NB4 (cell line): ENCODE data around the gene AGAP1.

Source experiments
- MYC ChIP-seq: IDR thresholded peaks from 2 replicates; pipeline ENCODE4 v1.6.1; 2011; ENCODE audit warnings: low read depth, low read length
- POLR2A ChIP-seq: IDR thresholded peaks from 2 replicates; pipeline ENCODE4 v1.6.1; 2011; ENCODE audit warnings: mild to moderate bottlenecking; ENCODE audit not compliant: insufficient read length; ENCODE audit errors: extremely low read depth
- TF ChIP-seq, protein P1 (sequence below): IDR thresholded peaks from one replicate; pipeline ENCODE4 v1.5.1; 2012; ENCODE audit warnings: low read depth, low read length
- TF ChIP-seq, protein P2 (sequence below): IDR thresholded peaks from 2 replicates; pipeline ENCODE4 v1.6.1; 2011; ENCODE audit warnings: low read depth, low read length

DNA sequence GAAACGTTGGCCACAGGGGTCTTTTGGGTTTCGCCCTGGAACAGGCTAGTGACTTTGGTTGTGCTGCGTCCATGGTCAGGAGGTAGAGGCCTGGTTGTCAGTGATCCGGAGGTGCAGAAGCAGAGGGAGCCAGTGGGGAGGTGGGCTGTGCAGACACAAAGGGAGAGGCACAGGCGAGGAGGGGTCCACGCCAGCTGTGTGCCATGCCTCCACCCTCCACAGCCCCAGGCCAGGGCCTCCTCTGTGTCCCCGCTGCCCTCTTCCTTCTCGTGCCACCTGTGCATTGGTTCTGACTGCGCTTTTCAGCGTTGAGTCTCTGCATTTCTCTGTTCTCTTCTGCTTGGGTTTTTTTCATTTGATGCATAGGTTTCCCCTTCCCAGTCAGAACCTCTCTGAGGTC is 553.3 kb downstream of the AGAP1 start:
- TF ChIP-seq, protein P1, sequence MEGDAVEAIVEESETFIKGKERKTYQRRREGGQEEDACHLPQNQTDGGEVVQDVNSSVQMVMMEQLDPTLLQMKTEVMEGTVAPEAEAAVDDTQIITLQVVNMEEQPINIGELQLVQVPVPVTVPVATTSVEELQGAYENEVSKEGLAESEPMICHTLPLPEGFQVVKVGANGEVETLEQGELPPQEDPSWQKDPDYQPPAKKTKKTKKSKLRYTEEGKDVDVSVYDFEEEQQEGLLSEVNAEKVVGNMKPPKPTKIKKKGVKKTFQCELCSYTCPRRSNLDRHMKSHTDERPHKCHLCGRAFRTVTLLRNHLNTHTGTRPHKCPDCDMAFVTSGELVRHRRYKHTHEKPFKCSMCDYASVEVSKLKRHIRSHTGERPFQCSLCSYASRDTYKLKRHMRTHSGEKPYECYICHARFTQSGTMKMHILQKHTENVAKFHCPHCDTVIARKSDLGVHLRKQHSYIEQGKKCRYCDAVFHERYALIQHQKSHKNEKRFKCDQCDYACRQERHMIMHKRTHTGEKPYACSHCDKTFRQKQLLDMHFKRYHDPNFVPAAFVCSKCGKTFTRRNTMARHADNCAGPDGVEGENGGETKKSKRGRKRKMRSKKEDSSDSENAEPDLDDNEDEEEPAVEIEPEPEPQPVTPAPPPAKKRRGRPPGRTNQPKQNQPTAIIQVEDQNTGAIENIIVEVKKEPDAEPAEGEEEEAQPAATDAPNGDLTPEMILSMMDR = no peak
- TF ChIP-seq, protein P2, sequence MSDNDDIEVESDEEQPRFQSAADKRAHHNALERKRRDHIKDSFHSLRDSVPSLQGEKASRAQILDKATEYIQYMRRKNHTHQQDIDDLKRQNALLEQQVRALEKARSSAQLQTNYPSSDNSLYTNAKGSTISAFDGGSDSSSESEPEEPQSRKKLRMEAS = no peak
- no peak for TF ChIP-seq POLR2A
- TF ChIP-seq MYC = no peak
